ENCODE measurements around the gene MICU1. TPM values are rescaled to one million over a fixed set of nuclear protein-coding genes. Genes with fewer than 3 reads are reported as not detected.
A peak's percentile ranks its signal among the peaks of the same experiment; 100 is the strongest.

Gene MICU1
- total RNA-seq, 1 donor from 2014 or later = 29.6 TPM

DNA sequence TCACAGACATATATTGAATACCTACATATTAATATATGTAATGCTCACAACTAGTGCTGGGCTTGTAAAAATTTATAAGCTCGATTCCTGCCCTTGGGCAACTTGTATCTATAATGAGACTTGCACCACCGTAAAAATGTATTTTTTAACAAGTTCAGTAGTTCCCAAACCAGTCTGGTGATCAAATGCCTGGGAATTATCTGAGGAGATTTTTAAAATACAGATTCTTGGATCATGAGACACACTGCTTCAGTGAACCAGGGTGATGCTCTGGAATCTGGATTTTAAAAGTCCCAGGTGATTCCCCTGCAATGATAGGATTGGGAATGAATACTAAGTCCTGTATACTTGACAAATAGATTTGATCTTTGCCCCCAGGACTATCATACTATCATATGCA lies 4.3 kb upstream of the MICU1 start:
- DNase-seq (ENCODE audit: low read depth, low spot score) = no peak

GRCh38 chr10:72626444-72626754 lies 520 bp upstream of the MICU1 start:
- DNase-seq (ENCODE audit: low read depth, low spot score) = no peak

GRCh38 chr10:72625276-72625607 lies 637 bp downstream of the MICU1 start:
- DNase-seq (ENCODE audit: low read depth, low spot score) = no peak

DNA sequence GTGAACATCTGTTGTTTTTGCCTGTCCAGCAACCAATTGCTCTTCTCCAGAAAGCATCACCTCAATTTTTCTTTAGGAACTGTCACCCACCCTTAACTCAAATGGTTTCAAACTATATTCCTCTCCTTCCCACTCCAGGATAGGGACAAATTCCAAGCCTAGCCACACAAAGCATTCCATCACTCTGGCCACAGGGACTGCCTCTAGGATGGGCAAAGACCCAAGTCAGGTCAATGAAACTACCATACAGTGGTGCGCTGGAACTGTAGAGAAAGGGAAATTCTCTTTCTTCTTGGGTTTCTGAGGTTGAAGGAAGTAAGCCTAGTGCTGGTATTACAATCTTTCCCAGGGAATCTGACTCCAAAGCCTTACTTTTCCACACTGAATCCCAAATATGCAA lies 3.6 kb downstream of the MICU1 start:
- DNase-seq (ENCODE audit: low read depth, low spot score) = no peak

DNA sequence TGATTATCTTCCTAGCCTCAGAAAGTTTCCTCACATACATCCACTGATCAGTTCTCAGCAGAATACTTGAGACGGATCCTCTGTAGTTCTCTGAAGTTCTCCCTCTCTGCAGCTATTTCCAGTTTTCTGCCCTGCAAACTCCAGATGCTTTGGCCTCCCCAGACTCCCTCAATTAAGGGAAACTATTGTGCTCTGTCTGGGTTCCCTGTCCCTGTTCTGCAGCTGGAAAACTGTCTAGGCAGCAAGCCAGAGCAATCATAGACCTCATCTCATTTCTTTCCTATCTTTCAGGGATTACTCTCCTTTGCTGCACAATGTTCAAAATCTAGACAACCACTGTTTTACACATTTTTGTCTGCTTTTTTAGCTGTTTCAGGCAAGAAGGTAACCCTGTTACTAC lies 9.2 kb downstream of the MICU1 start:
- DNase-seq (ENCODE audit: low read depth, low spot score) = no peak

GRCh38 chr10:72615970-72616369 lies 9.9 kb downstream of the MICU1 start:
- DNase-seq (ENCODE audit: low read depth, low spot score) = no peak

DNA sequence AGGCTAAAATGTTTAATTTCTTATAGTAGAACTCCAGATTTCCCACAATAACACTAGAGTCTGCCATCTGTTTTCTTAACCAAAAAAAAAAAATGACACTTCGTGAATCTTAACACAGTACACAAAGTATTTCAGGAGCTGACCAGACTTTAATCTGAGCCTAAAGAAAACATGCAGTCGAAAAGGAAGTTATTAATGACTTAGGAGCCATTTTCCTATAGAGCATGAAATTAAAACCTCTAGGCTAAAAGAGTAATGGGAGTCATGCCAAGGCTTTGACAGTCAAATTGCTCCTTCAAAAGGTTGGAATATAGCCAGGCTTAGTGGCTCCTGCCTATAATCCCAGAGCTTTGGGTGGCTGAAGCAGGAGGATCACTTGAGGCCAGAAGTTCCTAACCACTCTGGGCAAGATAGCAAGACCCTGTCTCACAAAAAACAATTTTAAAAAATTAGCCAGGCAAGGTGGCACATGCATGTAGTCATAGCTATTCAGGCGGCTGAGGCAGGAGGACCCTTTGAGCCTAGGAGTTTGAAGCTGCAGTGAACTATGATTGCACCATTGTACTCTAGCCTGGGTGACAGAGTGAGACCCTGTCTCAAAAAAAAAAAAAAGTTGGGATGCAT lies 13.6 kb downstream of the MICU1 start:
- DNase-seq (ENCODE audit: low read depth, low spot score) = peak; percentile 1

DNA sequence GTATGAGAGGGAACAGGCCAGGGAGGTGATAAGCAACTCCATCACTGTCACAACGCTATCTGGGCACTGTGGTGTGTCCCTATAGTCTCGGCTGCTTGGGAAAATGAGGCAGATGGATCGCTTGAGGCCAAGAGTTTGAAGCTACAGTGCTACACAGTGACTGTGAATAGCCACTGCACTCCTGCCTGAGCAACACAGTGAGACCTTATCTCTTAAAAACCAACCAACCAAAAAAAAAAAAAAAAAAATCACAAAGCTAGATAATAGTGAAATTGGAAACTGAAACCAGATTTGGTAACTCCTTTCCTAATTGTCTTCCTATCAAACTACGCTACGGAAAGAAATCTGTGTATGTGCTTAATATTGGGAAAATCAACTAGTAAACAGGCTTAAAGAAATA lies 14.1 kb downstream of the MICU1 start:
- no peak for DNase-seq (ENCODE audit: low read depth, low spot score)

DNA sequence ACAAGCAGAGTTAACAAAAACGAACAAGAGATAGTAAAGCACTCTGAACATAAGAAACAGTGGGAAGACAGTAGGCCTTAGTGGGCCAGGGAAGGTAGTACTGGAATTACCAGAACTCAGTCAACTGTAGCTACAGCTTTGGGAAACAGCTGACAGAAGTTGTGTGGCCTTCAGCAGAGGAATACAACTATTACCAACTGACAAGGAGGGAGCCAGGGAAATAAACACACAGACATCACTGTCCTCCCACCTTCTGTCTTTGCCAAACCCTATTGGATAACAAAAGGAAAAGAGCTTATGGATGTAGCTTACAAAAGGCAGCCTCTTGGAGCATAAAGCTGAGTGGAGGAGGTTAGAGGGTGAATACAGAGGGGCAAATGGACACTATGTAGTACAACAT lies 15.4 kb downstream of the MICU1 start:
- DNase-seq (ENCODE audit: low read depth, low spot score) = no peak

GRCh38 chr10:72605122-72605521 lies 20.8 kb downstream of the MICU1 start:
- no peak for DNase-seq (ENCODE audit: low read depth, low spot score)

- no peak for DNase-seq (ENCODE audit: low read depth, low spot score)
These were observed 24.7 kb downstream of the MICU1 start for GRCh38 chr10:72601144-72601543.

DNA sequence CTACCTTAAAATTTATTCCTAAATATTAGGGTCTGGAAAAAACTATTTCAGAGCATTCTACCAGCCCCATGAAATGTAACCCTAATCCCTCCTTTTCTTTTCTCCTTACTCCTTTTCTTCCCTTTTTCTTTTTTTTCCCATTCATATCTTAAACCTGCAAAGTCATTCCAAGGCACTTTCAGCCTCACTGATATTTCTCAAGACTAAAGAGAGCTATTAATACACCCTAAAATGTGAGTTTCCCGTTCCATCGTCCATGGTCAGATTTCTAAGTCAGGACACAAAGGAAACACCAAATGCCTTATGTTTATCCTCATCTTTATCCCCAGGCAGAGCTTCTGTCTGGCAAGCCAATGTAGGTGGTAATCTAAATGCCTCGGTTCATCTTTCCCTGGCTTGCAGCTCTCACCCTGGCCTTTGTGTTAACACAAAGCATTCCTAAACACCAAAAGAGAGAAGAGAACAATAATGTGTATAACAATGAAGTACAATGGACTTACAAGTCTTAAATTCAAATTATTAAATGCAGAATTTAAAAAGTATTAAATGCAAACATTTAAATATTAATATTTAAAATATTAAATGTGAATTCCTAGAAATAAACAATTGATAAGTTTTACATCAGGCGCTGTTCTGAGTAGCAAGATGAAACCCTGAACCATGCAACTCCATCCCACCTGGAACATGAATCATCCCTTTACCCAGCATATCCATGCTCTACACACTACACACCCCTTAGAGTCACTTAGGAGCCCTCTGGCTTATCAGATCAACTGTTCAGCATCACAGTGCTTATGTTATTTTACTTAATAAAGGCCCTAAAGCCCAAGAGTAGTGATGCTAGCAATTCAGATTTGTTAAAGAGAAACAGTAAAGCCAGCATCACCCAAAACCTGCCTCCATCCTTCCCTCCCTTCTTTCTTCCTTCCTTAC lies 26.8 kb downstream of the MICU1 start:
- DNase-seq (ENCODE audit: low read depth, low spot score) = no peak

GRCh38 chr10:72597897-72598296 lies 28.0 kb downstream of the MICU1 start:
- DNase-seq (ENCODE audit: low read depth, low spot score) = no peak

- DNase-seq (ENCODE audit: low read depth, low spot score) = no peak
These were observed 30.4 kb downstream of the MICU1 start for GRCh38 chr10:72595436-72595835.

- no peak for DNase-seq (ENCODE audit: low read depth, low spot score)
These were observed 31.9 kb downstream of the MICU1 start for GRCh38 chr10:72593963-72594362.

DNA sequence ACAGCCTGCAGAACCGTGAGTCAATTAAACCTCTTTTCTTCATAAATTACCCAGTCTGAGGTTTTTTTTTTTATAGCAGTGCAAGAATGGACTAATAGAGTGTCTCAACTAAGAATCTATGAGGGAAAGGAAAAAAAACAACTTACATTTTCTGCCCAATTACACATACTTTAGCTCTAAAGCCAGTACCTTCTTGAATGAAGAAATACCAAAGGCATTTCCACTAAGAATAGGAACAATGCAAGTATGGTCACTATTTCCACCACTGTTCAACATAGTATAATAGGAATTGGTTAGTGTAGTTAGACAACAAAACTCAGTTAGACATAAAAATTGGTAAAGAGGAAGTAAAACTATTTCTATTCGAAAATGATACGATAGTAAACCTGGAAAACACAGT lies 37.6 kb downstream of the MICU1 start:
- DNase-seq (ENCODE audit: low read depth, low spot score) = no peak

DNA sequence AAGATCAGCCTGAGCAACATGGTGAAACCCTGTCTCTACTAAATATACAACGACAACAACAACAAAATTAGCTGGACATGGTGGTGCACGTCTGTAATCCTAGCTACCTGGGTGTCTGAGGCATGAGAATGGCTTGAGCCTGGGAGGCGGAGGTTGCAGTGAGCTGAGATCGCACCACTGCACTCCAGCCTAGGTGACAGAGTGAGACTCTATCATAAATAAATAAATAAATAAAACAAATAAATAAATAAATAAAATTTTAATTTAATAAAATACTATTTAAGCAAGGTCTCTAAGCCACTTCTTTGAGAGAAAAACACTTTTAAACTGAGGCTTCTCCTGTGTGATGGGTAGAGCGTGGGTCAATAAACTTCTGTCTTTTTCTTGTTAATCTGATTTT lies 38.3 kb downstream of the MICU1 start:
- DNase-seq (ENCODE audit: low read depth, low spot score) = no peak

DNA sequence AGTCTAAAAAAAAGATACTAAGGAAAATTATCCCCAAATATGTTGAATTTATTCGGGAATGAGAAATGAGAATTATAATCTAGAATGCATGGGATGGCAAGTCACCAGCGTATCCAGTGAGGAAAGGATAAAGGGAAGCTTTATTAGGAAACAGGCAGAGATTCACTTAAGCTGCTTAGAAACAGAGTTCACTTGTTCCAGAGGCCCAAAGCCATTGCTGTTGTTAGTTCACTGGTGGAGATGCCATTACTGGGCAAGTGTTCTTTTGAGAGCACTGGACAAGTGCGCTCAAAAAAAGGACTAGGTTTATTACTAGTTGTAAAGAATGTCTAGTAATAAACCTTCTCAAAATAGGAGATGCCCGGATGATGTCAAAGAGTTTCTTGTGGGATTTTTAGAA lies 51.2 kb downstream of the MICU1 start:
- no peak for DNase-seq (ENCODE audit: low read depth, low spot score)

- no peak for DNase-seq (ENCODE audit: low read depth, low spot score)
These were observed 52.8 kb downstream of the MICU1 start for GRCh38 chr10:72573079-72573478.

- DNase-seq (ENCODE audit: low read depth, low spot score) = no peak
These were observed 57.8 kb downstream of the MICU1 start for GRCh38 chr10:72567889-72568640.

DNA sequence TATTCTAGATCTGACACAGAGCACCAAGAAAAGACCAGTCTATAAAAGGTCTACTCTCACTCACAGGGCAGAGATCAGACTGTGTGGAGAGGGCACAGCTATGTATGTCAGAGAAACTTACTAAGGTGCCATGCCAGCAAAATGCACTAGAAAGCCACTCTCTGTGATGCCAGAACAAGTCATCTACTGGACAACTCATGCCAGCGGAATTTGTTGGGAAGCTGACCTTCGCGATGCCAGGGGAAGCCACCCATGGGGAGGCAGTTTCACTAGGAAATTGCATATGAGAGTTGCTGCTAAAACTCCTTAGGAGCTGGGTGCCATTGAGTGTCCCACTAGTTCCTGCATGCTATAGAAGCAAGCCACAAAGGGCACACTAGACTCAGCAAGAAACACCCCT lies 58.5 kb downstream of the MICU1 start:
- no peak for DNase-seq (ENCODE audit: low read depth, low spot score)

- no peak for DNase-seq (ENCODE audit: low read depth, low spot score)
These were observed 61.3 kb downstream of the MICU1 start for GRCh38 chr10:72564596-72564995.

All from pulmonary artery endothelial cell (primary cell).